ENCODE data around the gene PLA2G4F.

PLA2G4F gene

GRCh38 chr15:42133886-42134502, 22.4 kb downstream of the PLA2G4F start:
- H4K8ac ChIP-seq (ENCODE audit: low read depth, low read length) = no peak overlapping the region
- no peaks in the 10 kb centered on the region for H3K9me3 ChIP-seq (ENCODE audit: insufficient read depth, low read depth, low read length)
- H3K36me3 ChIP-seq (ENCODE audit: control insufficient read depth in 1 of 2, insufficient read depth in 2 of 2, low read length in 2 of 2) = no peaks in the 10 kb centered on the region
- no peak overlapping the region for H3K9ac ChIP-seq (ENCODE audit: low read length)
- no CpG with 5 or more reads among the region's 11 CpGs for WGBS (ENCODE audit: extremely low coverage, insufficient coverage, insufficient read length)
- no peaks in the 10 kb centered on the region for H3K27me3 ChIP-seq (ENCODE audit: insufficient read depth, low read length)
- no peak overlapping the region for H2AFZ ChIP-seq (ENCODE audit: insufficient read depth, low read length, poor library complexity)
- no peak overlapping the region for H2BK5ac ChIP-seq (ENCODE audit: low read depth, low read length, poor library complexity)
- no peaks in the 10 kb centered on the region for H3K79me1 ChIP-seq (ENCODE audit: low read length)
- H3K23ac ChIP-seq (ENCODE audit: low read length) = no peak overlapping the region
- H3K18ac ChIP-seq (ENCODE audit: low read length) = no peak overlapping the region
- no peak overlapping the region for H4K91ac ChIP-seq (ENCODE audit: low read depth, low read length)
- H2AK5ac ChIP-seq (ENCODE audit: low read length) = no peak overlapping the region
- no peak overlapping the region for H2BK12ac ChIP-seq (ENCODE audit: low read length)
- H3K79me2 ChIP-seq (ENCODE audit: control insufficient read depth, insufficient read depth, low read length, poor library complexity) = no peaks in the 10 kb centered on the region
- no peak overlapping the region for H2BK120ac ChIP-seq (ENCODE audit: insufficient read depth, low read length, poor library complexity)
- no peak overlapping the region for H3K4me3 ChIP-seq (ENCODE audit: low read depth, low read length)
- no peak overlapping the region for H3K27ac ChIP-seq (ENCODE audit: low read depth, low read length)
- no peak overlapping the region for H3K4ac ChIP-seq (ENCODE audit: low read depth, low read length)
- DNase-seq = peak; percentile 27 to 64
- no peak overlapping the region for H3K14ac ChIP-seq (ENCODE audit: low read length)
- no peaks in the 10 kb centered on the region for H3K4me1 ChIP-seq (ENCODE audit: control insufficient read depth in 1 of 2, insufficient read depth in 2 of 2, low read length in 2 of 2)
- no peak overlapping the region for H3K4me2 ChIP-seq (ENCODE audit: low read length)
- H4K12ac ChIP-seq (ENCODE audit: low read depth, low read length) = no peak overlapping the region

GRCh38 chr15:42133356-42133755, 23.1 kb downstream of the PLA2G4F start:
- DNase-seq = no peak
- Histone ChIP-seq H3K23ac (ENCODE audit: low read length) (no peak overlapping the region), H3K36me3 (ENCODE audit: control insufficient read depth in 1 of 2, insufficient read depth in 2 of 2, low read length in 2 of 2) (no peaks in the 10 kb centered on the region), H3K9ac (ENCODE audit: low read length) (no peak overlapping the region), H4K8ac (ENCODE audit: low read depth, low read length) (no peak overlapping the region), H3K4me3 (ENCODE audit: low read depth, low read length) (no peak overlapping the region), H2BK12ac (ENCODE audit: low read length) (no peak overlapping the region), H3K79me2 (ENCODE audit: control insufficient read depth, insufficient read depth, low read length, poor library complexity) (no peaks in the 10 kb centered on the region), H3K4ac (ENCODE audit: low read depth, low read length) (no peak overlapping the region), H3K79me1 (ENCODE audit: low read length) (no peaks in the 10 kb centered on the region), H4K12ac (ENCODE audit: low read depth, low read length) (no peak overlapping the region), H2BK5ac (ENCODE audit: low read depth, low read length, poor library complexity) (no peak overlapping the region), H3K9me3 (ENCODE audit: insufficient read depth, low read depth, low read length) (no peaks in the 10 kb centered on the region), H2AFZ (ENCODE audit: insufficient read depth, low read length, poor library complexity) (no peak overlapping the region), H3K4me2 (ENCODE audit: low read length) (no peak overlapping the region), H3K14ac (ENCODE audit: low read length) (no peak overlapping the region), H3K27me3 (ENCODE audit: insufficient read depth, low read length) (no peaks in the 10 kb centered on the region), H4K91ac (ENCODE audit: low read depth, low read length) (no peak overlapping the region), H3K18ac (ENCODE audit: low read length) (no peak overlapping the region), H3K4me1 (ENCODE audit: control insufficient read depth in 1 of 2, insufficient read depth in 2 of 2, low read length in 2 of 2) (no peaks in the 10 kb centered on the region), H2BK120ac (ENCODE audit: insufficient read depth, low read length, poor library complexity) (no peak overlapping the region), H3K27ac (ENCODE audit: low read depth, low read length) (no peak overlapping the region), H2AK5ac (ENCODE audit: low read length) (no peak overlapping the region)
- WGBS (ENCODE audit: extremely low coverage, insufficient coverage, insufficient read length) = no CpG with 5 or more reads among the region's 4 CpGs

DNA sequence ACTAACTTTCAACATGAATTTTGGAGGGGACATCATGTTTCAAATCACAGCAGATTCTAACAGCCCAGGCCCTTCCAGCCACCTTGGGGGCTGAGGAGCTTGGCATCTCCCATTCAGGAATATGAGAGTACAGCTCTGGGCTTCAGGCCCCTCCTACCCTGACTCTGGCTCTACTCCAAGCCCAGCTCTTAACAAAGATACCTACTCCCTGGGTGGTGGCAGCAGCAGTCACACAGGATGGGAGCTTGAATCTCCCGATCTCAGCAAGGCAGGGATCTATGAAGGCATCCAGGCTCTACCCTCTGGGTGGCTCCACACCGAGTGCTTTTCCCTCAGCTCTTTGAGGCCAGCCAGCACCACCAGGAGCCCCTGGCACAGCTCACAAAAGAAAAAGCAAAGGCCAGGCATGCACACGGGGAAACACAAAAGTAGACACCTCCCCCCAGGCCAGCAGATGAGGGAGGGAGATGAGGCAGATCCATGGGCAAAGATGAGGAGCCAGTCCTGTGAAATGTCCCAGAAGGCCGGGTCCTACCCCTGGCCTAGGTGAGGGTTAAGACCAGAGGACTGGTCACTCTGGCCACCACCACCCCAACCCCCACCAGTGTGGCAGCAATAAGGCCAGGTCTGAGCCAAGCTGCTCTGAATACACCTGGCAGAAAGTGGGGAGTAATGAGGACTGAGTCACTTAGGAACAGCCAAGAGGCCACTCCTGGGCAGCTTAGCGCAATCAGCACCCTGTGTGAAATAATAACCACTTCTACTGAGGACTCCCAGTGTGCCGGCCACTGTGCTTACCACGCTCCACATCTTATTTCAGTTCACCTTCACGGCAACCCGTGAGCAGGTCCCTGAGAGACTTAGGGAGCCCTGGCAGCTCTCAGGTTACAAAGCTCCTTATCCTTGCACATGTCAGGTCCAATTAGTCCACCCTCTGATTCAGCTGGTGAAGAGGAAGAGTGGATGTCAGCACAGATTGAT, 24.3 kb downstream of the PLA2G4F start:
- Histone ChIP-seq H3K4me2 (ENCODE audit: low read length) (no peak overlapping the region), H3K18ac (ENCODE audit: low read length) (no peak overlapping the region), H3K9ac (ENCODE audit: low read length) (peak overlapping the region; percentile 52), H3K23ac (ENCODE audit: low read length) (no peak overlapping the region), H3K4me1 (ENCODE audit: control insufficient read depth in 1 of 2, insufficient read depth in 2 of 2, low read length in 2 of 2) (no peaks in the 10 kb centered on the region), H4K12ac (ENCODE audit: low read depth, low read length) (no peak overlapping the region), H4K91ac (ENCODE audit: low read depth, low read length) (no peak overlapping the region), H3K14ac (ENCODE audit: low read length) (no peak overlapping the region), H2BK5ac (ENCODE audit: low read depth, low read length, poor library complexity) (no peak overlapping the region), H3K4ac (ENCODE audit: low read depth, low read length) (no peak overlapping the region), H2AK5ac (ENCODE audit: low read length) (no peak overlapping the region), H3K27me3 (ENCODE audit: insufficient read depth, low read length) (no peaks in the 10 kb centered on the region), H2AFZ (ENCODE audit: insufficient read depth, low read length, poor library complexity) (no peak overlapping the region), H3K36me3 (ENCODE audit: control insufficient read depth in 1 of 2, insufficient read depth in 2 of 2, low read length in 2 of 2) (no peaks in the 10 kb centered on the region), H3K79me1 (ENCODE audit: low read length) (no peaks in the 10 kb centered on the region), H3K4me3 (ENCODE audit: low read depth, low read length) (no peak overlapping the region), H3K27ac (ENCODE audit: low read depth, low read length) (no peak overlapping the region), H4K8ac (ENCODE audit: low read depth, low read length) (no peak overlapping the region), H3K79me2 (ENCODE audit: control insufficient read depth, insufficient read depth, low read length, poor library complexity) (no peaks in the 10 kb centered on the region), H2BK12ac (ENCODE audit: low read length) (no peak overlapping the region), H3K9me3 (ENCODE audit: insufficient read depth, low read depth, low read length) (no peaks in the 10 kb centered on the region), H2BK120ac (ENCODE audit: insufficient read depth, low read length, poor library complexity) (no peak overlapping the region)
- no CpG with 5 or more reads among the region's 9 CpGs for WGBS (ENCODE audit: extremely low coverage, insufficient coverage, insufficient read length)
- DNase-seq = no peak

- H3K14ac ChIP-seq (ENCODE audit: low read length) = no peak overlapping the region
- no peak overlapping the region for H3K23ac ChIP-seq (ENCODE audit: low read length)
- H2BK12ac ChIP-seq (ENCODE audit: low read length) = no peak overlapping the region
- H3K4me1 ChIP-seq (ENCODE audit: control insufficient read depth in 1 of 2, insufficient read depth in 2 of 2, low read length in 2 of 2) = no peaks in the 10 kb centered on the region
- DNase-seq = no peak
- H3K36me3 ChIP-seq (ENCODE audit: control insufficient read depth in 1 of 2, insufficient read depth in 2 of 2, low read length in 2 of 2) = no peaks in the 10 kb centered on the region
- H3K9me3 ChIP-seq (ENCODE audit: insufficient read depth, low read depth, low read length) = no peaks in the 10 kb centered on the region
- no peak overlapping the region for H3K27ac ChIP-seq (ENCODE audit: low read depth, low read length)
- no peak overlapping the region for H2BK5ac ChIP-seq (ENCODE audit: low read depth, low read length, poor library complexity)
- H3K4ac ChIP-seq (ENCODE audit: low read depth, low read length) = no peak overlapping the region
- WGBS (ENCODE audit: extremely low coverage, insufficient coverage, insufficient read length) = no CpG with 5 or more reads among the region's 1 CpG
- H3K4me3 ChIP-seq (ENCODE audit: low read depth, low read length) = no peak overlapping the region
- H3K79me1 ChIP-seq (ENCODE audit: low read length) = no peaks in the 10 kb centered on the region
- H2BK120ac ChIP-seq (ENCODE audit: insufficient read depth, low read length, poor library complexity) = no peak overlapping the region
- no peak overlapping the region for H4K8ac ChIP-seq (ENCODE audit: low read depth, low read length)
- no peak overlapping the region for H3K4me2 ChIP-seq (ENCODE audit: low read length)
- no peak overlapping the region for H4K91ac ChIP-seq (ENCODE audit: low read depth, low read length)
- no peak overlapping the region for H2AFZ ChIP-seq (ENCODE audit: insufficient read depth, low read length, poor library complexity)
- no peak overlapping the region for H4K12ac ChIP-seq (ENCODE audit: low read depth, low read length)
- H3K9ac ChIP-seq (ENCODE audit: low read length) = no peak overlapping the region
- H3K79me2 ChIP-seq (ENCODE audit: control insufficient read depth, insufficient read depth, low read length, poor library complexity) = no peaks in the 10 kb centered on the region
- H3K18ac ChIP-seq (ENCODE audit: low read length) = no peak overlapping the region
- H2AK5ac ChIP-seq (ENCODE audit: low read length) = no peak overlapping the region
- H3K27me3 ChIP-seq (ENCODE audit: insufficient read depth, low read length) = no peaks in the 10 kb centered on the region
These were observed 25.4 kb downstream of the PLA2G4F start for GRCh38 chr15:42131006-42131405.
